HepG2 (cell line): ENCODE data around the gene MAN1B1. TPM values are rescaled to one million over a fixed set of nuclear protein-coding genes. Genes with fewer than 3 reads are reported as not detected.

Experiments used
- ATAC-seq: fragments of 200-7000 bp; cut with Tn5 transposase; 3 replicates; pipeline ENCODE4 v1.9.1; 2020; ENCODE audit warnings: mild to moderate bottlenecking, moderate library complexity
- BruUV-seq: library from RNA; stranded (reverse); fragments of 400-500 nt; replicated peaks from 2 replicates; lab custom pipeline; 2021; lab: Mats Ljungman, UMichigan
- CTCF ChIA-PET: fragments of 300-600 bp; formaldehyde crosslinking; extraction: SDS; loops from one replicate; lab custom pipeline; 2021; ENCODE audit warnings: low total read pairs, inconsistent platforms, low intra/inter-chr PET ratio; lab: Yijun Ruan, JAX
- POLR2A ChIA-PET: fragments of 350-600 bp; sonication (Branson Sonifier 250); formaldehyde crosslinking; loops from one replicate; lab custom pipeline; 2020; ENCODE audit warnings: antibody characterized with exemption, inconsistent platforms; lab: Yijun Ruan, JAX
- DNase-seq: peaks from one replicate; pipeline ENCODE4 v3.0.0-alpha.2; 2015; ENCODE audit warnings: low spot score
- FAIRE-seq: peaks from 3 replicates; lab custom pipeline; 2011; peaks lifted over from hg19 to GRCh38; lab: Jason Lieb, UNC
- H2AFZ ChIP-seq: one replicate; pipeline ENCODE4 v1.6.1; 2011; ENCODE audit warnings: low read length, inconsistent platforms
- H3K27ac ChIP-seq: fragments of 300-600 bp; 3 replicates; pipeline ENCODE4 v1.8.0; 2011; ENCODE audit warnings: mixed run types, mild to moderate bottlenecking, mixed read lengths, low read length, inconsistent platforms; ENCODE audit not compliant: insufficient read depth; ENCODE audit errors: extremely low read length
- H3K27me3 ChIP-seq, 2 experiments: fragments of 200-600 bp in 1 of 2; 2 replicates in 1 of 2; 3 replicates in 1 of 2; pipeline versions ENCODE4 v1.6.0 to v1.8.0; 2011; ENCODE audit warnings: low read length in 2 of 2, mild to moderate bottlenecking in 2 of 2, moderate library complexity in 2 of 2, inconsistent platforms in 1 of 2; ENCODE audit not compliant: insufficient read depth in 2 of 2, control insufficient read depth in 1 of 2
- H3K36me3 ChIP-seq, 2 experiments: fragments of 200-600 bp in 1 of 2; replicated peaks in 1 of 2; 2 replicates in 1 of 2; 3 replicates in 1 of 2; pipeline versions ENCODE4 v1.5.1 to v1.8.0; 2011; ENCODE audit warnings: low read length in 2 of 2, inconsistent platforms in 1 of 2; ENCODE audit not compliant: insufficient read depth in 2 of 2, control insufficient read depth in 1 of 2
- H3K4me1 ChIP-seq: 2 replicates; pipeline ENCODE4 v1.5.1; 2012; ENCODE audit warnings: low read length, inconsistent platforms; ENCODE audit not compliant: insufficient read depth
- H3K4me2 ChIP-seq: 2 replicates; pipeline ENCODE4 v1.6.0; 2011; ENCODE audit warnings: low read depth, low read length, inconsistent platforms
- H3K4me3 ChIP-seq, 3 experiments: fragments of 200-600 bp in 1 of 3; sonication (generic), shearing (Covaris generic) in 1 of 3; replicated peaks in 1 of 3; 2 replicates each; pipeline ENCODE4 v1.5.1; 2011 to 2016; ENCODE audit warnings: low read length in 3 of 3, inconsistent platforms in 2 of 3, low read depth in 2 of 3, mild to moderate bottlenecking in 2 of 3, control low read depth in 1 of 3, mixed read lengths in 1 of 3; ENCODE audit not compliant: insufficient read depth in 1 of 3
- H3K79me2 ChIP-seq: one replicate; pipeline ENCODE4 v1.6.1; 2011; ENCODE audit warnings: low read length, inconsistent platforms; ENCODE audit not compliant: insufficient read depth
- H3K9ac ChIP-seq: 2 replicates; pipeline ENCODE4 v1.6.0; 2011; ENCODE audit warnings: mild to moderate bottlenecking, low read depth, low read length, inconsistent platforms; ENCODE audit not compliant: insufficient read depth
- H3K9me3 ChIP-seq: 2 replicates; pipeline ENCODE4 v1.5.1; 2012; ENCODE audit warnings: mild to moderate bottlenecking, low read length
- H4K20me1 ChIP-seq: 2 replicates; pipeline ENCODE4 v1.6.0; 2011; ENCODE audit warnings: inconsistent platforms, mild to moderate bottlenecking, low read length, moderate library complexity; ENCODE audit not compliant: insufficient read depth
- AGO2 ChIP-seq: fragments of 200-400 bp; formaldehyde crosslinking; optimal IDR thresholded peaks from 2 replicates; pipeline ENCODE3; 2017; ENCODE audit warnings: mild to moderate bottlenecking, low read depth, low read length, moderate library complexity
- E2F1 ChIP-seq: sonication (generic); formaldehyde crosslinking; IDR thresholded peaks from 2 replicates; pipeline ENCODE4 v1.5.0; 2020; ENCODE audit warnings: missing genetic modification reagents
- FUBP1 ChIP-seq: sonication (generic); formaldehyde crosslinking; IDR thresholded peaks from 2 replicates; pipeline ENCODE4 v1.5.1; 2020; ENCODE audit warnings: missing genetic modification reagents, mild to moderate bottlenecking, borderline replicate concordance
- HIVEP1 ChIP-seq: sonication (generic); formaldehyde crosslinking; IDR thresholded peaks from 2 replicates; pipeline ENCODE4 v1.4.0; 2020; ENCODE audit warnings: mild to moderate bottlenecking, missing genetic modification reagents
- MED8 ChIP-seq: sonication (generic); formaldehyde crosslinking; IDR thresholded peaks from 2 replicates; pipeline ENCODE4 v1.8.1; 2023; ENCODE audit warnings: mild to moderate bottlenecking, missing genetic modification reagents; ENCODE audit not compliant: insufficient replicate concordance
- NCOA2 ChIP-seq: sonication (generic); formaldehyde crosslinking; IDR thresholded peaks from 2 replicates; pipeline ENCODE4 v1.8.0; 2022; ENCODE audit warnings: inconsistent platforms
- PBX3 ChIP-seq: sonication (generic); formaldehyde crosslinking; IDR thresholded peaks from 2 replicates; pipeline ENCODE4 v1.8.1; 2023; ENCODE audit warnings: missing genetic modification reagents, inconsistent platforms, borderline replicate concordance
- ZNF124 ChIP-seq: sonication (generic); formaldehyde crosslinking; IDR thresholded peaks from 2 replicates; pipeline ENCODE4 v1.4.0; 2020; ENCODE audit warnings: missing genetic modification reagents
- WGBS: methylation state at CpG from one replicate; pipeline ENCODE4 v1.1.6; 2017; ENCODE audit warnings: low lambda C conversion rate; 5-methylcytosine and 5-hydroxymethylcytosine counted together
- in situ Hi-C: cut with HindIII; loops from 2 replicates; pipeline ENCODE4 v1.10.0; 2017; ENCODE audit warnings: low pct_unique_long_range_greater_than_20kb; ENCODE audit not compliant: extremely low pct_ligation_motif_present
- intact Hi-C: fragments of 100-400 bp; cut with micrococcal nuclease; formaldehyde crosslinking; loops from one replicate; pipeline ENCODE4 v1.10.0; 2022; ENCODE audit not compliant: unreplicated experiment
- polyA plus RNA-seq, 8 experiments: library from polyadenylated mRNA; depleted of rRNA in 3 of 8; stranded (reverse) in 7 of 8; unstranded in 1 of 8; fragments of >200 nt; fragmentation: Illumina TruSeq in 4 of 8; extraction: Trizol in 4 of 8; gene quantifications; 2 replicates each; pipeline versions ENCODE4 v1.2.1 to v1.2.3, GENCODE V29; 2011 to 2016; ENCODE audit warnings: low read depth in 4 of 8, missing spikeins in 1 of 8, mixed read lengths in 1 of 8; ENCODE audit not compliant: insufficient read depth in 1 of 8
- total RNA-seq, 5 experiments: library from RNA; depleted of rRNA; stranded (reverse); fragments of >200 nt; fragmentation: Illumina TruSeq; extraction: Trizol; gene quantifications; 2 replicates each; pipeline ENCODE4 v1.2.3, GENCODE V29; 2016; ENCODE audit warnings: low read depth in 1 of 5

MAN1B1 gene
- total and polyA plus RNA-seq, 2 of the 13 experiments (the other 11 are each of a cell fraction or from before 2014, with no cell fraction given) = 48.9 to 59.5 TPM

- WGBS = 92% methylated on average over 5 of the region's 5 CpGs
- Histone ChIP-seq H3K9me3 (no peaks in the 10 kb centered on the region), H3K4me3 (no peak overlapping the region), H4K20me1 (peaks cover 5% of the 10 kb centered on the region; the same call in 1 of the 2 replicates), H3K27ac (no peak overlapping the region), H3K4me2 (no peak overlapping the region), H3K79me2 (peaks cover 11% of the 10 kb centered on the region), H3K9ac (no peak overlapping the region), H3K4me1 (peaks cover 31% of the 10 kb centered on the region), H3K27me3 (no peaks in the 10 kb centered on the region), H2AFZ (no peak overlapping the region), H3K36me3 (no peaks in the 10 kb centered on the region)
- DNase-seq = no peak
- intact Hi-C loops = no loop called here
- CTCF ChIA-PET = no interaction called here
- no peak for FAIRE-seq
- no TSS peak for BruUV-seq
- TF ChIP-seq E2F1 (CRISPR knock-in tag) = no peak
- no peak for TF ChIP-seq ZNF124
- no peak for TF ChIP-seq MED8 (CRISPR knock-in tag)
- no peak for TF ChIP-seq NCOA2 (CRISPR knock-in tag)
- TF ChIP-seq HIVEP1 (CRISPR knock-in tag) = no peak
- no peak for TF ChIP-seq FUBP1 (CRISPR knock-in tag)
- TF ChIP-seq AGO2 = no peak
- no peak for TF ChIP-seq PBX3 (CRISPR knock-in tag)
- in situ Hi-C loops = no loop called here
- ATAC-seq = no peak
- POLR2A ChIA-PET = no interaction called here
These were observed 36.7 kb downstream of the MAN1B1 start for GRCh38 chr9:137123468-137123837.
